Measurements from ENCODE around the gene KCNK5.

Gene KCNK5

GRCh38 chr6:39206250-39206721 is 23.0 kb downstream of the KCNK5 start:
- H3K4me1 ChIP-seq (ENCODE audit: control insufficient read depth in 1 of 2, insufficient read depth in 1 of 2, low read depth in 1 of 2, low read length in 1 of 2): peaks cover 49 to 62% of the 10 kb centered on the region in 2 experiments
- TF ChIP-seq CTCF (IDR thresholded peaks at IDR 0.05): no peak
- no peaks in the 10 kb centered on the region for H3K36me3 ChIP-seq
- H3K27me3 ChIP-seq: no peaks in the 10 kb centered on the region
- H3K9me3 ChIP-seq: no peaks in the 10 kb centered on the region
- no peak overlapping the region for H3K27ac ChIP-seq
- H3K4me3 ChIP-seq (ENCODE audit: low read depth in 1 of 2, low read length in 1 of 2): no peak overlapping the region

GRCh38 chr6:39204646-39205244 is 24.5 kb downstream of the KCNK5 start:
- Histone ChIP-seq H3K36me3 (no peaks in the 10 kb centered on the region), H3K27ac (no peak overlapping the region), H3K4me3 (ENCODE audit: low read depth in 1 of 2, low read length in 1 of 2) (no peak overlapping the region), H3K27me3 (no peaks in the 10 kb centered on the region), H3K4me1 (ENCODE audit: control insufficient read depth in 1 of 2, insufficient read depth in 1 of 2, low read depth in 1 of 2, low read length in 1 of 2) (peaks cover 35 to 49% of the 10 kb centered on the region in 2 experiments), H3K9me3 (no peaks in the 10 kb centered on the region)
- TF ChIP-seq CTCF (IDR thresholded peaks at IDR 0.05): no peak

GRCh38 chr6:39204160-39204495 is 25.1 kb downstream of the KCNK5 start:
- Histone ChIP-seq H3K4me3 (ENCODE audit: low read depth in 1 of 2, low read length in 1 of 2) (no peak overlapping the region), H3K27ac (no peak overlapping the region), H3K36me3 (no peaks in the 10 kb centered on the region), H3K4me1 (ENCODE audit: control insufficient read depth in 1 of 2, insufficient read depth in 1 of 2, low read depth in 1 of 2, low read length in 1 of 2) (peaks cover 35 to 49% of the 10 kb centered on the region in 2 experiments), H3K9me3 (no peaks in the 10 kb centered on the region), H3K27me3 (no peaks in the 10 kb centered on the region)
- no peak for TF ChIP-seq CTCF (IDR thresholded peaks at IDR 0.05)

GRCh38 chr6:39203436-39204159 is 25.7 kb downstream of the KCNK5 start:
- no peak for TF ChIP-seq CTCF (IDR thresholded peaks at IDR 0.05)

GRCh38 chr6:39202166-39202565 is 27.1 kb downstream of the KCNK5 start:
- no peaks in the 10 kb centered on the region for H3K36me3 ChIP-seq
- no peak overlapping the region for H3K27ac ChIP-seq
- TF ChIP-seq CTCF (IDR thresholded peaks at IDR 0.05): no peak
- no peaks in the 10 kb centered on the region for H3K27me3 ChIP-seq
- peaks cover 17 to 47% of the 10 kb centered on the region in 2 experiments for H3K4me1 ChIP-seq (ENCODE audit: control insufficient read depth in 1 of 2, insufficient read depth in 1 of 2, low read depth in 1 of 2, low read length in 1 of 2)
- no peaks in the 10 kb centered on the region for H3K9me3 ChIP-seq
- H3K4me3 ChIP-seq (ENCODE audit: low read depth in 1 of 2, low read length in 1 of 2): no peak overlapping the region

More at GRCh38 chr6:39203436-39204159, 25.7 kb downstream of the KCNK5 start:
- no peak overlapping the region for H3K27ac ChIP-seq
- H3K36me3 ChIP-seq: no peaks in the 10 kb centered on the region
- peaks cover 30 to 49% of the 10 kb centered on the region in 2 experiments for H3K4me1 ChIP-seq (ENCODE audit: control insufficient read depth in 1 of 2, insufficient read depth in 1 of 2, low read depth in 1 of 2, low read length in 1 of 2)
- H3K27me3 ChIP-seq: no peaks in the 10 kb centered on the region
- H3K9me3 ChIP-seq: no peaks in the 10 kb centered on the region
- no peak overlapping the region for H3K4me3 ChIP-seq (ENCODE audit: low read depth in 1 of 2, low read length in 1 of 2)

Measured in neutrophil (primary cell).